Measurements from ENCODE around the gene TMED9. TPM values are rescaled to one million over a fixed set of nuclear protein-coding genes. Genes with fewer than 3 reads are reported as not detected.

TMED9 gene
- total RNA-seq, 6 experiments from 2014 or later: 81.8 to 149 (median 133) TPM

- Histone ChIP-seq H3K4me3 (peak overlapping the region; percentile 80 to 98 (median 81)), H3K27ac (no peak overlapping the region), H3K4me1 (peaks cover 0 to 9% (median 5%) of the 10 kb centered on the region in 4 donors), H3K36me3 (peaks cover 3 to 33% (median 20%) of the 10 kb centered on the region in 4 donors), H3K27me3 (no peaks in the 10 kb centered on the region), H3K9me3 (no peaks in the 10 kb centered on the region)
- no peak for ATAC-seq
- DNase-seq: no peak
- WGBS (ENCODE audit: insufficient coverage, low coverage, low lambda C conversion rate, missing lambda C conversion rate): 19% methylated on average over 8 of the region's 8 CpGs
- TF ChIP-seq POLR2A (IDR thresholded peaks at IDR 0.05): no peak
- no peak for TF ChIP-seq CTCF (IDR thresholded peaks at IDR 0.05)
- intact Hi-C loops (cut with DNase I): no loop called here
Observed at GRCh38 chr5:177591690-177592009, 353 bp upstream of the TMED9 start.

GRCh38 chr5:177592905-177593304, 902 bp downstream of the TMED9 start:
- peak overlapping the region; percentile 80 to 98 (median 81) for H3K4me3 ChIP-seq
- TF ChIP-seq CTCF (IDR thresholded peaks at IDR 0.05) (no peak), POLR2A (IDR thresholded peaks at IDR 0.05) (no peak)
- whole genome bisulfite sequencing (ENCODE audit: insufficient coverage, low coverage, low lambda C conversion rate, missing lambda C conversion rate): 62% methylated on average over 7 of the region's 13 CpGs
- peaks cover 0 to 9% (median 5%) of the 10 kb centered on the region in 4 donors for H3K4me1 ChIP-seq
- ATAC-seq (no peak), DNase-seq (no peak)
- peak overlapping the region in 1 of 3 donors; percentile 76 for H3K27ac ChIP-seq
- no peaks in the 10 kb centered on the region for H3K9me3 ChIP-seq
- no peaks in the 10 kb centered on the region for H3K27me3 ChIP-seq
- H3K36me3 ChIP-seq: peaks cover 3 to 33% (median 20%) of the 10 kb centered on the region in 4 donors
- intact Hi-C loops (cut with DNase I): no loop called here

- Histone ChIP-seq H3K27ac (no peak overlapping the region), H3K4me1 (peaks cover 0 to 9% (median 5%) of the 10 kb centered on the region in 4 donors), H3K4me3 (peak overlapping the region in 1 of 3 donors; percentile 98), H3K36me3 (peaks cover 3 to 33% (median 20%) of the 10 kb centered on the region in 4 donors), H3K27me3 (no peaks in the 10 kb centered on the region), H3K9me3 (no peaks in the 10 kb centered on the region)
- WGBS (ENCODE audit: insufficient coverage, low coverage, low lambda C conversion rate, missing lambda C conversion rate): 68% methylated on average over 2 of the region's 3 CpGs
- intact Hi-C loops (cut with DNase I): no loop called here
- TF ChIP-seq POLR2A (IDR thresholded peaks at IDR 0.05): no peak
- TF ChIP-seq CTCF (IDR thresholded peaks at IDR 0.05): no peak
- DNase-seq: no peak
- no peak for ATAC-seq
Observed at GRCh38 chr5:177593511-177593910, 1.5 kb downstream of the TMED9 start.

- peaks cover 0 to 9% (median 5%) of the 10 kb centered on the region in 4 donors for H3K4me1 ChIP-seq
- H3K9me3 ChIP-seq: no peaks in the 10 kb centered on the region
- intact Hi-C loops (cut with DNase I): no loop called here
- no peak for TF ChIP-seq CTCF (IDR thresholded peaks at IDR 0.05)
- TF ChIP-seq POLR2A (IDR thresholded peaks at IDR 0.05): no peak
- WGBS (ENCODE audit: insufficient coverage, low coverage, low lambda C conversion rate, missing lambda C conversion rate): 97% methylated on average over 4 of the region's 8 CpGs
- no peak overlapping the region for H3K4me3 ChIP-seq
- DNase-seq (no peak), ATAC-seq (no peak)
- H3K27me3 ChIP-seq: no peaks in the 10 kb centered on the region
- H3K36me3 ChIP-seq: peaks cover 3 to 33% (median 20%) of the 10 kb centered on the region in 4 donors
- no peak overlapping the region for H3K27ac ChIP-seq
Observed at GRCh38 chr5:177594071-177594470, 2.1 kb downstream of the TMED9 start.
